Measurements from ENCODE around the gene EXD2.
A peak's percentile ranks its signal among the peaks of the same experiment; 100 is the strongest.
"Not testable (repeated sequence)": the region's sequence is repeated elsewhere in the genome, so short reads cannot be mapped to it uniquely, and the experiment has no call there.

The EXD2 gene

GRCh38 chr14:69259168-69259526 is 67.8 kb downstream of the EXD2 start:
- DNase-seq = no peak

- peak; percentile 18 for DNase-seq
Observed at GRCh38 chr14:69259527-69260189, 68.4 kb downstream of the EXD2 start, which contains the start of gene GALNT16. GALNT16 (plus strand) TSS chr14:69260158; CDS start chr14:69260291, 133 bp downstream.

DNA sequence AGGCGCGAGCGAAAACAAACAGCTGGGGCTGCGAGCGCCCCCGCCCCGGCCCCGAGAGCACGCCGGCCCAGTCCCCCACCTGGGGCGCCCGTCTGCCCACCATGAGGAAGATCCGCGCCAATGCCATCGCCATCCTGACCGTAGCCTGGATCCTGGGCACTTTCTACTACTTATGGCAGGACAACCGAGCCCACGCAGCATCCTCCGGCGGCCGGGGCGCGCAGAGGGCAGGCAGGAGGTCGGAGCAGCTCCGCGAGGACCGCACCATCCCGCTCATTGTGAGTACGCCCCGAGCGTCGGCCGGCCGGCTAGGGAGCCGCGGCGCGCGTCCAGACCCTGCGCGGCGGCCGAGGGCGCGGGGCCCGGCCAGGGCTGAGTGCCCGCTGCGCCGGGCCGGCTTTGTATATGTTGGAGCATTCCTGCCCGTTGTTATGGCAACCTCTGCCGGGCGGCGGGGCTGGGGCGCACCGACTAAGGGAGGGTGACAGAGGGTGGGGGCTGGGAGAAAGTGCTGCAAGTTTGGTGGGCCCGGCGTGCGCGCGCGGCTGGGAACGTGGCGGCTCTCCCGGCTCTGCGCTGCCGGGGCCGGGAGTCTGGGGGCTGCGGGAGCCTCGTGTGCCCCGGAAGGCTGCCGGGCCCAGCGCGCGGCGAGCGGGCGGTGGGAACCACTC is 69.0 kb downstream of the EXD2 start:
- DNase-seq = no peak

DNA sequence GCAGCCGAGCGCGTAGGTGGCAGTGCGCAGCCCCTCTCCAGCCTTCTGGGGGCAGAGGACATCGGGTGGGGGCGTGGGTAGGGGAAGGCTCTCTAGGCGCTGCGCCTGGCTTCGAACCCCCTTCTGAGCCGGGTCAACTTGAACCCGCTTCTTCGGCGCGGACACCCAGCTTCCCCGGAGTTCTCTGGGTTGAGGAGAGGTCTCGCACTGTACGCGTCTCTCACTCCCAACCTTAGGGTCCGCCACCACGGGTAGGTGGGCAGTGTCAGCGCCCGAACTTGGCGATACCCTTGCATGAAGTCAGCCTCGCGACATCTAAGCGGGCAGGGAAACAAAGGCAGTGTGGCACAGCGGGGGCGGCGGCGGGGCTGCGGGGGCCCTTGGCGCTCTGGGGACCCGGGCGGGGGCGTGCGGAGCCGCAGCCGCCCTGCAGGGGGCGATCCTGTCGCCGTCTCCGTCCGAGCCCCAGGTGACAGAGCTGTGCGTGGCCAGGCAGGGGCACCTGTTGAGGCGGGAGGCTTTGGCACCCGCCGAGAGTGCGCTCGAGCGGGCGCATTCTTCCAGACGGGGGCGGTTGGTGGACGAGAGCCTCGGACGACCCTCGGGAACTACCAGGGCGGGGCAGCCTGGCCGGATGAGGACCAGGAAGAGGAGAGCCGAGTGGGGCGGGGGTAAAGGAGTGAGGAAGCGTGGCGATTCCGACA is 69.7 kb downstream of the EXD2 start:
- DNase-seq = peak; percentile 24

DNA sequence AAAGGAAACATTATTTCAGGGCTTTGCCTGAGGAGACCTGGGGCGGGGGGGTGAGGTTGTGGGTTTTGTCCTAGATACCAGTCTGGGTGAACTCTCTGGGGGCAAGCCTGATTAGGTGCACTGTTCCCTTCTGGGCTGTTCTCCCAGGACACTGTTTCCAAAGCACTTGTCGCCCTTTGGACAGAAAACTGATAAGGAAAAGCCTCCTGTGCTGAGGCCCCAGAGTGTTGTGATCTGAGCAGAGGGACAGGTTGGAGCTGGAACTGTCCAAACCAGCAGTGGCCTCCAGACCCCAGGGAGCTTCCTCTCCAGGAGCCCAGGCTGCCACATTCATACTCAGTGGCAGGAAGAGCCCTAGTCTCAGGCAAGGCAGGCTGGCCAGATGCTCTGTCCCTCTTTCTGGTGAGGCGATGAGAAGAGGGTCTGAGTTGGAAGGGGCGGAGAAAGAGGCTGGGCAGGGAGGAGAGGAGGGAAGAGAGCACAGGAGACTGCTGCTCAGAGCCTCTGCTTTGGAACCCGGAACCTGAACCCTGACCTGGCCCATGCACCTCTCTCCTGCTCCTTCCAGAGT is 70.5 kb downstream of the EXD2 start:
- DNase-seq = no peak

DNA sequence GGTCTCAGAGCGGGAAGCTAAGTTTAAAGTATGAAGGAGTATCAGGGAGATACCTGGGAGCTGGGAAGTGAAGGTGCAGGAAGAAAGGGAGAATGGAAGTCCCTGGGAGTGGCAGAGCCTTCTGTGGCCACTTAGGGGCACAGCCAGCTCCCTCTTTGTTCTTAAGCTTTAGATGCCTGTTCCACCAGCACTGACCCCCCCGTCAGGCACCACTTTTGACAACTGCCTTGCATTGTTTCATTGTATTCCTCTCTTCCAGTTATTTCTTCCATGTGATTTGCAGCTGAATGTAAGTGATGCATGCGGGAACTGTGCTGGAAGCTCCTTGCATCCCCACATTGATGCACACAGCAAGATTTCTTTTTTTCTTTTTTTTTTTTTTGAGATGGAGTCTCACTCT is 71.2 kb downstream of the EXD2 start:
- DNase-seq = no peak

DNA sequence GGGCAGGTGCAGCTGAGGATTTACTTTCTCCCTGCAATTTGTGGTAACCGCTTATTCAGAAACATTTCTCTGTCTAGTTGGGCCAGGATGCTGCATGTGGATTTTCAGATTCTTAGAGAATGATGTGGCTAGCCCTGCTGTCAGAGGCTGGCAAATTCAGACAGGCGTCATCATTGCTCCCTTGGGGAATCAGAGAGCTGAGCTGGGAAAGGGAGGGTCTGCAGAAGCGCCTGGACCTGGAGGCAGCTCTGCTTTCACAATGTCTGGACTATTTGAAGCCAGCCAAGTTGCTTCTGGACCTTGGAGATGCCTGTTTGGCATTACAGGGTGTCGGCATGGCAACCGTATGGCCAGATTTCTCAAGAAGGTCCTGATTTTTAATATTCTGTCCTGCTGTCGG is 72.1 kb downstream of the EXD2 start:
- no peak for DNase-seq

DNA sequence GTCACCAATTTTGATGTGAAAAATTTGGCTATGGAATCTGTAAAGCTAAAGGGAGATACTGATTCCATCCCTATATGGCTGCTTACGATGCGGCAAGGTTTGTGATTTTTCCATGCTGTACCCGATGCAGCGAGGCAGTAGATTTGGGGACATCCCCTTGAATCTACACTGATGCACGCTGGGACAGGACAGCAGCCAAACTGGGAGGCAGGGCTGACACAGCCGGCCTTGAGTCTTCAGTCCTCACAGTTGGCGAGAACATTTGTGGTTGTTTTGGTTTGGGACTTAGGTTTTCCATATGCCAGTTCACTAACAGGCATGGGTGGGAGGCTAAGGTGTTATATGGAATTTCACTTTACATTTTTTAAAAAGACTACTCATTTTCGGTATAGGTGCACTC is 72.5 kb downstream of the EXD2 start:
- DNase-seq = no peak

DNA sequence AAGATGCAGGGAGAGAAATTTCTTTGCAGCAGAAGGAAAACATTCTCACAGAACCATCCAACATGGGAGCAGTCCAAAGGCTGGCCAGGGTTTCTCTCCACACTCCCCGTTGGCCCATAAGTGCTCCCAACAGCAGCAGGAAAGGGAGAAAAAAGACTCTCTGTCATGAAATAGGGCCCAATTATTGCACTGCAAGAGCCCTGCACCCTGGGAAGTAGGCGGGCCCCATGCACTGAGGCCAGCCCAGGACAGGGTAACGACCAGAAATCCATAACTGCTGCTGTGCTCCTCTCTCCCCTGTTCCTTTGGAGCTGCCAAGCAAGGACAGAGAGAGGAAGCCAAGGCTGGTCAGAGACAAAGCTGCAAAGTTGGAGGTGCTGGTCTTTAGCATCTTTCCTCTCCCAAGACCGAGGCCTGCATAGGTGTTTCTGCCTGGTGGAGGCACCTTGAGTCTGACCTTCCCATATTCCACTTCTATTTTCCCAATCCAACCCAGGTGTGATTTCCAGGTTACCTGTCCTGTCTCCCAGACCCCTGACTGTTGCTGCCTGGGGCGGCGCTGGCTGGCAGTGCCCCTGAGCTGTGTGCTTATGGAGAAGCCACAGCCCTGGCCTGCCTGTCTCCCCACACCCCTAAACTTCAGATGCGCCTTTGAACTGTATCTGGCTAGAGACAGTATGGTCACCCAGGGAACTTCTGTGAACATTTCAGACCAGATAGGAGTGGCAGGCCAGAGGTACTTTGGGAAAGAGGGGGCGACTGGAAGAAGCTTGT is 75.5 kb downstream of the EXD2 start:
- DNase-seq = no peak

DNA sequence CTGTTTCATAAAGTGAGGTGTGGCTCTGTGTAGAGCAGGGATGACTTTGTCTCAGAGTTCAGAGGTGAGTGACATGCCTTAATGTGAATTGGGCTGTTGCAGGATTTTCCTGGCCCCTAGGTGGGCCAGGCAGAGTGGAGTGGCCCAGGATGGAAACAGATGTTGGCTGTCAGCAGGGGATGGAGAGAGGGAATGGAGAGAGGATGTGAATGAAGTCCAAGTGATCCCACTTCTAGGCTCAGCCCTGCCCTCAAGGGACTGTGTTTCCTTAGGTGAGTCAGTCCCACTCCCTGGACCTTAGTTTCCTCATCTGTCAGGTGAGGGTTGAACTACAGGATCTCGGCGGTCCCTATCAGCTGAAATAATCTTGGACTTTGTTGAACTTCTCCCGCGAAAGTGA is 76.2 kb downstream of the EXD2 start:
- DNase-seq = no peak

DNA sequence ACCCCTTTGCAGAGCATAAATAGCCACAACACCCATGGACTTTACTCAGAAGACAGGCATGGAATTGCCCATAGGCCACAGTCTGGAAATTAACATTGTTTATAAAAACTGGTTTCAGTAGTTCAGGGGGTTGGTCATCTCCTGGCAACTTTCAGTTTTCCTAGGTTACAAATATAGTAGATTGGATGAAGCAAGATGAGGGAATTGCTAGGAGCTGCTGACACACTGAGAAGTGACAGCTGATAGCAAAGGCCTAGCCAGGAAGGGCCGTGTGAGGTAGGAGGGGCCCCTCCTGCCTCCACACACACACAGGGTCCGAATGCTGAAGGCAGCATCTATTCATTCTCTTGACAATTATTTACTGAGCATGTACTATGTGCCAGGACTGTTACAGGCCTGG is 76.9 kb downstream of the EXD2 start:
- no peak for DNase-seq

DNA sequence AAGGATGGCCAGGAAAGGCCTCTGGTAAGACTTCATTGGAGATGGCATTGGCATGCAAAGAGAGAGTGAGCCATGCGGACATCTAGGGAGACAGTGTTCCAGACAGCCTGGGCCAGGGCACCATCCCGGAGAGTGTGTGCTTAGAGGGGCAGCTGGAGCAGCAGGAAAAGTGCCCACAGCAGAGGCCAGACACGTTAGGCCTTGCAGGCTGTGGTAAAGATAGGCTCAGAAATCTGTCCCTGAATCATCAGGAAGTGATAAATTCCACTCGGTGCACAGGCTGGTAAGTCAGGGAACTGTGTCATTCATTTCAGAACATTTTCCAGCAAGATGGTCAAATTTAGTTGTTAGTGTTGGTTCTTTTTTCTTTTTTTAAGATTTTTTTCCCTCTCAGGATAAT is 77.5 kb downstream of the EXD2 start:
- no peak for DNase-seq

GRCh38 chr14:69269381-69269780 is 78.1 kb downstream of the EXD2 start:
- DNase-seq = no peak

DNA sequence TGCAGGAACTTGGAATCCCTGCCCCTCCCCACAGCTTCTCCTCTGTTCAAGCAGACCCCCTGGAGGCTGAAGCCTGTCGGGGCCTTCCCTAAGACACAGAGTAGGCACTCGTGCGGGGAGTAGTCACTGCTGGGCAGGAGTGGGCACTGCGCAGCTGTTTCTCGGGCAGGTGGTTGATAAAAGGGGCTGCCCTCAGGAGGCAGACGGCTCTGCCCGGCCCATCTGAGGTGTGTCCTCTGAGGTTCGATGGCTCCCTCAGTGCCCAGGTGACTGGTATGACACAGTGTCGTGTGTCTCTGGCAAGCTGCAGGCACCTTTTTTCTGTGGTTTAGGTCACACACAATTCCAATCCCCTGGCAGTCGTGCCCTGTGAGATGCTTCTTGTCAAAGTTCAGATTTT is 78.8 kb downstream of the EXD2 start:
- DNase-seq = no peak

DNA sequence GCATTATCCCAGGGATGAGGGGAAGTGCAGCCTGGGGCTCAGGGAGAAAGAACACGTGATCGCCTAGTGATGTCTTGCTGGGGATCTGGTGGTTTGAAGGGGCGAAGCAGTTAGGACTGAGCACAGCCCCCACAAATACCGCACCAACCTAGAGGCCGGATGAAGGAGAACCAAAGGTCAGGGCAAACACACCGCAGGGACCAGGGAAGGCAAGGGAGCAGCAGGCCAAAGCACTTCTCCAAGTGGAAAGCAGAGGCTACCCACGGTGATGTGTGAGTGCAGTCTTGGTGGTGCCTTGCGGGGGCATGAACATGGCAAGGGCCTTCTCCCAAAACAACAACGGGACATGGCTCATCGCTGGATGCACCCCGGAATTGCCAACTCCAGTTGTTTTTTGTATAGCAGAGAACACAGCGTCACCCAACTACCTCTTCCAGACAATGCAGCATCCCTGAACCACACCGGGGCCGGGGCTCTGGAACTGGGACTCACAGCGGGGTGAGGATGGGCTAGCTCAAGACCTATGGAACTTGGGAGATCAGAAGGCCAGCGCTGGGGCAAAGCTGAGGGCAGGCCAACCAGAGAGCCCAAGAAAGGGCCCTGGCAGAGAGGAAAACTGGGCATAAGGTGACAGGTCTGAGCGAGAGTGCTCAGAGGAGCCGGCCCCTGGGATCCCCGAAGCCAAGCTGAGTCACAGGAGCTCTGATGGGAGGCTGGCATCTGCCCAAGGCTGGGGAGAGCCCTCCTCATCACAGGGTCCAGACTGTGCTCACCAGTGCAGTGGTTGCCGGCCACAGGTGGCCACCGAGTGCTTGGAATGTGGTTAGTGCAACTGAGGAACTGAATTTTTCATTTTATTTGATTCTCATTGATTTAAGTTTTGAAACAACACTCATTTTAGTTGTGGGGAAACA is 79.8 kb downstream of the EXD2 start:
- no peak for DNase-seq

DNA sequence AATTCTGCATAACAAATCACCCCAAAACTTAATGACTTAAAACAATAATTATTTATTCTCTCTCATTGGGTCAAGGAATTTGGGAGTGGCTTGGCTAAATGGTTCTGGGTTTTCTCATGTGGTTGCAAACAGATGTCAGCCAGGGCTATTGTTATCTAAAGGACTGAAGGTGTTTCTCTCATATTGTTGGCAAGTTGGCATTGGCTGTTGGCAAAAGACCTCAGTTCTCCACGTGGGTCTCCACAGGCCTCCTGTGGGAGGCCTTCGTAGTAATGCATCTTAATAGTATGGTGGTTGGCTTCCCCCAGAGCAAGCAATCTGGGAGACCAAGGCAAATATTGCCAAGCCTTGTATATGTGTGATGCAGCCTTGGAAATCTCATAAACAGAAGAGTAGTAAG is 83.0 kb downstream of the EXD2 start:
- no peak for DNase-seq

DNA sequence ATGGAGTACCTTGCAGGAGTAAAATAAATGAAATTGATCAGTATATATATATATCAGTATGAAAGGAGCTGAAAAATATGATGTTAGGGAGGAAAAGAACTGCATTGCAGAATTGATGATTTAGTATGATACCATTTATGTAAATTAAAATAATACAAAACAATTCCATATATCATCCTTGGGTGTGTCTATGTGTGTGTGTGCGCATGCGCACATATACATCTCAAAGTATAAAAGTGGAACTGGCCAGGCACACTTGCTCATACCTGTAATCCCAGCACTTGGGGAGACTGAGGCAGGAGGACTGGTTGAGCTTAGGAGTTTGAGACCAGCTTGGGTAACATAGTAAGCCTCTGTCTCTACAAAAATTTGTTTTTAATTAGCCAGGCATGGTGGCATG is 84.0 kb downstream of the EXD2 start:
- no peak for DNase-seq

- not testable (repeated sequence) for DNase-seq
Observed at GRCh38 chr14:69277356-69277755, 86.1 kb downstream of the EXD2 start.

DNA sequence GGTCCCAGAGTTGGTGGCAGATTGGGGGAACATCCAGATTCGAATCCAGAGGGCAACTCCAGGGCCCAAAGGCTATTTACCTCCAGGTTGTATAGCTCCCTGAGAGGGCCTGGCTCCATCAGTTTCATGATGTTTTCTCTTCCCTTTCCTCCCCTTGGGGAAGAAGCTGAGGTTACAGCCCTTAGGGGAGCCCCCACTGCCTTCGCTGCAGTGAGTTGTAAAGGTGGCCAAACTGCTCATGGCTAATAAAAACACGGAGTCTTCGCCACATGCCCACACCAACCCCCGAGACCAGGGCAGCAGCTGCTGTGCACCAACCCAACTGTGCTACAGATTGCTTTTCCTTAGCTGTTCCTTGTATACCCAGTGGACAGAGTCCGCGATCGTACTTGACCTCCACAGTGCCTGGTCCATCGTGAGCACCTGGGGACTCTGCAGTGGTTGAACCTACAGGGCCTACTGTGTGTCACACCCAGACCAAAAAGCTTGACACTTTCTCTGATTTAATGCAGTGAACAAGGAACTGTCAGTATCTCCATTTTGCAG is 89.5 kb downstream of the EXD2 start:
- no peak for DNase-seq

- DNase-seq = no peak
Observed at GRCh38 chr14:69281450-69282169, 90.3 kb downstream of the EXD2 start.

GRCh38 chr14:69282448-69282847 is 91.2 kb downstream of the EXD2 start:
- DNase-seq = no peak

All from hematopoietic multipotent progenitor cell treated with erythropoietin and hydrocortisone succinate and interleukin-3 and kit ligand, for 6 days (in vitro differentiated cells).